GM21526 (cell line): ENCODE measurements around the gene MSTN.

Experiments
- ATAC-seq: cut with Tn5 transposase; IDR thresholded peaks from one replicate; pipeline ENCODE4 v1.9.1; 2021; ENCODE audit warnings: moderate library complexity; ENCODE audit not compliant: unreplicated experiment, low FRiP score

Gene MSTN

GRCh38 chr2:190062601-190063000 is at the start of gene MSTN:
MSTN (minus strand) TSS chr2:190062729; CDS start chr2:190062596, 133 bp downstream.
- ATAC-seq, result no peak

GRCh38 chr2:190111166-190111565 is 48.6 kb upstream of the MSTN start:
- no peak for ATAC-seq

- no peak for ATAC-seq
Measured at GRCh38 chr2:190110699-190111098, 48.2 kb upstream of the MSTN start.

DNA sequence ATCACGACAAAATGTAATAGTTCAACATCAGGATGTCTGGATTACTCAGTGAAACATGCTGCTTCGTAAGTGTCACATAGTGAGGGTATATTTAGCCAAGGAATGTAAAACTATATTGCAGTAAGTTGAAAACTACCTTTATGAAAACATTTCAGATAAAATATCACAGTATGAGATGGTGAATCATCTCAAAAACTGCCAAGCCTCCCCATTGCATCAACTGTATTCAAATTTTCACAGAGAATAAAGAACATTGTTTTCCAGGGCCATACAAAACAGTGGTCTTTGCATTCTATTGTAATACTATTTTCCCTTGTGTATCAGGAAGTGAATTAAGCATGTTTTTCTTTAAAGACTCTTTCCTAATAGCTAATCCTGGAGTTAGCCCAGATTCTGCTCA is 47.6 kb upstream of the MSTN start:
- ATAC-seq, result no peak

DNA sequence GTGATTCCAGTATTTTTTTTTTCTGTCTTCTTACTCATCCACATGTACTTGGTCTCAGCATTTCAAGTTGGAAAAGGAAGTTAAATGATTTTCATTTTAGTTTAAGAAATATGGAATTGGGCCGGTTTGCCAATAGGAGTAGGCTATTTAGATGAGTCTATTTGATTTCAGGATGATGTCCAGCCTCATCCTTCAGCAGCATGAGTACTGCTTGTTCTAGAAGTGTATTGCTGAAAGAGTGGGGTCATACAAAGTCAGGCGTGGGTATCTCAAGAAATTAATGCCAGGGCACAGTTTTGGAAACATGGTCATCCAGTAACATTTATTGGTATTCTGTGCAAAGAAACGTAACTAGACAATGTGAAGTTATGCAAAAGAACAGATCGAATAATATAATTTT is 44.9 kb upstream of the MSTN start:
- ATAC-seq, result no peak

- ATAC-seq, result no peak
Measured at GRCh38 chr2:190106783-190107182, 44.3 kb upstream of the MSTN start.

GRCh38 chr2:190105554-190105953 is 43.0 kb upstream of the MSTN start:
- no peak for ATAC-seq

- no peak for ATAC-seq
Measured at GRCh38 chr2:190103144-190103543, 40.6 kb upstream of the MSTN start.

DNA sequence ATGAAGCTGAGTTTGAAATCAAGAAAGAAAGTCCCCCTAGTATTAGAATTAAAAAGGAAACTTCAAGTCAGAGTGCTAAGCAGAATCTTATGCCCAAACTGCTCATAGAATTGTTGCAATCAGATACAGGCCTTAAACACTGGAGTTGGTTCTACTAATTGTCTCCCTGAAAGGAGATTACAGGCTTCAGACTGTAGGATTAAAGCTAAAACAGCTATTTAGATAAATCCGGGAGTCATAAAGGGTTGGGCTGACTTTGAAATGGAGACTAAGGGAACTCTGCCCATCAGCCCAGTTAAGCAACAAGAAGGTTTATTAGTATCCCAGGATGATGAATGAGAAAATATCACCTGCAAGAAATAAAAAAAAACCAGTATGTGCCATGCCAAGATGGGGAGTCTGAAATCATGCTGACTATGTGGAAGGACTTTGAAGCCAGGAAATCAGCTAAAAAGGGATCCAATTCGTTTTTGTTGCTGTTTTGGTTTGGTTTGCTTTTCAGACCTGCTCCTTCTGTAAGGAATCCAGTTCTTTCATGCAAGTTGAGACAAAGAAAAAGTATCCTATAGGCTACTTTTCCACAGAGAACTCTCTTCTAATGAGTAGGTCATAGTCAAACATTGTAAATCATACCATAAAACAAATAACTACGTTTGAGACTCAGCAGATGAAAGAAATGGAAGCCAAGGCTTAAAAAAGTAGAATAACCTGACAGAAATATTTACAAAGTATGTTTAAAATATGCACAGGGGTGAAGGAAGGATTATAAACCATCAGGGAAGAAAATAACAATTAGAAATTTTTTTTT is 37.6 kb upstream of the MSTN start:
- ATAC-seq, result no peak

DNA sequence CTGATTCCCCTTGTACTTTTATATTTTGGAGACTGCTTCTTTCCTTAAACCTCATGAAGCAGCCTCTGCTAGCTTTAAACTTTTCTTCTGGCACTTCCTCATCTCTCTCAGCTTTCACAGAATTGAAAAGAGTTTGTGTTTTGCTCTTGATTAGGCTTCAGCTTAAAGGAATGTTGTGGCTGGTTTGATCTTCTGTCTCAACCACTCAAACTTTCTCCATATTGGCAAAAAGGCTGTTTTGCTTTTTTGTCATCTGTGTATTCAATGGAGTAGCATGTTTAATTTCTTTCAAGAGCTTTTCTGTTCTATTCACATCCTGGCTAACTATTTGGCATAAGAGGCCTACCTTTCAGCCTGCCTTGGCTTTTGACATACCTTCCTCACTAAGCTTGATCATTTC is 36.3 kb upstream of the MSTN start:
- no peak for ATAC-seq

DNA sequence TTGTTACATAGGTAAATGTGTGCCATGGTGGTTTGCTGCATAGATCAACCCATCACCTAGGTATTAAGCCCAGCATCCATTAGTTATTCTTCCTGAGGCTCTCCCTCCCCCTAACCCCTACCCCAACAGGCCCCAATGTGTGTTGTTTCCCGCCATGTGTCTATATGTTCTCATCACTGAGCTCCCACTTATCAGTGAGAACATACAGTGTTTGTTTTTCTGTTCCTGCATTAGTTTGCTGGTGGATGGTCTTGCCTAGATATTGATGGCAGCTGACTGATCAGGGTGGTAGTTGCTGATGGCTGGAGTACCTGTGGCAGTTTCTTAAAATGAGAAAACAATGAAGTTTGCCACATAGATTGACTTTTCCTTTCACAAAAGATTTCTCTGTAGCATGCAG is 34.6 kb upstream of the MSTN start:
- ATAC-seq, result no peak

- ATAC-seq, result no peak
Measured at GRCh38 chr2:190094316-190094871, 31.9 kb upstream of the MSTN start.

GRCh38 chr2:190093793-190094192 is 31.3 kb upstream of the MSTN start:
- no peak for ATAC-seq

GRCh38 chr2:190090148-190090547 is 27.6 kb upstream of the MSTN start:
- ATAC-seq, result no peak

- ATAC-seq, result peak; percentile 72
Measured at GRCh38 chr2:190088917-190089316, 26.4 kb upstream of the MSTN start.

DNA sequence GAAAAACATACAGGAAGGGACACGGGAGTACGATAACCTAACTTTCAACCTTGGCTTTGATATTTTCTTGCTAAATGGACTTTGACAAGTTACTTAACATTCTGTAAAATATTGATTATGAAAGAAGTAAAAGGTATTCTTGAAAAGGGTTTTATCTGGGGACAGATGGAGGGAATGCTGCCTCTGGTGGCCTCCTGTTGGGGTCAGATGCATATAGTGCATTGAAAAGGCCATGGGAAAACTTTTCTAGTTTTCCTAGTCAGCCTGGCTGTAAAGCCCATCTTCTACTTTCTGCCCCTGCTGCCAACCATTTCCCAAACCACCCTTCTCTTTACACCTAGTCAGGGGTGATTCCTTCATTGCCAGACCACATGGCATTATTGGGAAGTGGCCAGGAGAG is 22.2 kb upstream of the MSTN start:
- ATAC-seq, result no peak

DNA sequence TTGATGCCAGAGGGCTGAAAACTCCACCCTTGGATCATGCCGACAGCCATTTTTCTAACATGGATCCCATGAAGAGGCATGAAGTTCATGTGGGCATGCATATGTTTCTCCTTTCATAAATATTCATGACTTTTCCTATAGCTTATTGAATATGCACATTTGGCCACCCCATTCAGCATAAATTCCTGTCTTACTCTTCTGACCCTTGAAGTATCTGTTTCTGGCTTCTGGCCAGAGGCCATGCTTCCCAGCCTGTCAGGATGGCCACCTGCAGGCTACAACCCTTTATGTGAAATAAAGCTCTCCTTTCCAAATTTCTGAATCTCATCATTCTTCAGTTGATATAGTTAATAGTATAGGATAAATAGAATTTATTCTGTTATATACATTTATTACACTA is 19.6 kb upstream of the MSTN start:
- no peak for ATAC-seq

GRCh38 chr2:190080527-190081049 is 18.1 kb upstream of the MSTN start:
- ATAC-seq, result no peak

DNA sequence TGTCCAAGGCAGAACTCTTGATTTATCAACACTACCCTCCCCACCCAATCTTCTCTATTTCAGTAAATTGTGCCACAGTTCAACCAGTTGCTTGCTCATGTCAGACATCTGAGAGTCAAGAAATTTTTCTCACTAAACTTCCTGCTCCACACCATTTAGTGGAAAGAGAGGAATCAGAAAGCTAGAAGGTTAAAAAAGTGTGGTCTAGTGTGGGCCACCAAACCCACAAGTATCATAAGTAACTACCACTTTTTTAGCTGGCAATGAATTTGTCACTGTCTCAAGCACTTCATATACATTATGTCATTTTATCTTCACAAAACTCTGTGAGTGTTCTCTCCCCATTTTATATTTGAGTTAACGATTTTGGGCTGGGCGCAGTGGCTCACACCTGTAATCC is 16.6 kb upstream of the MSTN start:
- no peak for ATAC-seq

DNA sequence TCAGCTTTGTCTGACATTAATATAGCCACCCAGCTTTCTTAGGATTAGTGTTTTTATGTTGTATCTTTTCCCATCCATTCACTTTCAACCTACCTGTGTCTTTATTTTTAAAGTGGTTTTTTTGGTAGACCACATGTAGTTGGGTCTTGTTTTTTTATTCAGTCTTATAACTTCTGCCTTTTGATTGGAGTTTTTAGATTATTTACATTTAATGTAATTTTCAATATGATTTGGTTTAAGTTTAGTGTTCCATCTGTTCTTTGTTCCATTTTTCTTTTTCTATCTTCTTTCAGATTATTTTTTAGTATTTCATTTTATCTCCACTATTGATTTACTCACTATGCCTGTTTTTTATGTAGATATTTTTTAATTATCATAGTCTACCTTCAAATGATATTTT is 13.1 kb upstream of the MSTN start:
- no peak for ATAC-seq

- ATAC-seq, result peak; percentile 80
Measured at GRCh38 chr2:190069936-190070696, 7.6 kb upstream of the MSTN start.
